Measurements from ENCODE around the gene EMC9.

GRCh38 chr14:24165785-24166184 lies 24.4 kb upstream of the EMC9 start:
- no peak for TF ChIP-seq CTCF (IDR thresholded peaks at IDR 0.05; ENCODE audit: insufficient read depth, low read depth, low read length)
- no peak for TF ChIP-seq EZH2 (IDR thresholded peaks at IDR 0.05; ENCODE audit: insufficient read depth, low read length)
